GM18505 (cell line): ENCODE results near the gene RANBP3.
"Not testable (repeated sequence)": the region's sequence is repeated elsewhere in the genome, so short reads cannot be mapped to it uniquely, and the experiment has no call there.

Experiments
- ATAC-seq: cut with Tn5 transposase; IDR thresholded peaks from one replicate; pipeline ENCODE4 v1.9.1; 2021; ENCODE audit not compliant: unreplicated experiment
- POLR2A ChIP-seq: IDR thresholded peaks from 4 replicates; pipeline ENCODE4 v1.6.1; 2011; ENCODE audit warnings: borderline replicate concordance; ENCODE audit not compliant: insufficient read depth, insufficient read length; ENCODE audit errors: extremely low read depth

RANBP3 gene

GRCh38 chr19:5973867-5974635 is 3.9 kb downstream of the RANBP3 start:
- TF ChIP-seq POLR2A = no peak
- no peak for ATAC-seq

- no peak for ATAC-seq
- no peak for TF ChIP-seq POLR2A
Observed at GRCh38 chr19:5973376-5973775, 4.6 kb downstream of the RANBP3 start.

- TF ChIP-seq POLR2A = no peak
- ATAC-seq = no peak
Observed at GRCh38 chr19:5972355-5972731, 5.6 kb downstream of the RANBP3 start.

GRCh38 chr19:5971714-5972354 is 6.1 kb downstream of the RANBP3 start:
- ATAC-seq = no peak
- TF ChIP-seq POLR2A = no peak

GRCh38 chr19:5969476-5969875 is 8.5 kb downstream of the RANBP3 start:
- ATAC-seq = no peak
- no peak for TF ChIP-seq POLR2A

- no peak for ATAC-seq
- TF ChIP-seq POLR2A = no peak
Observed at GRCh38 chr19:5968431-5969373, 9.2 kb downstream of the RANBP3 start.

GRCh38 chr19:5967994-5968430 is 9.9 kb downstream of the RANBP3 start:
- no peak for TF ChIP-seq POLR2A
- no peak for ATAC-seq

GRCh38 chr19:5967571-5967970 is 10.4 kb downstream of the RANBP3 start:
- no peak for ATAC-seq
- TF ChIP-seq POLR2A = no peak

GRCh38 chr19:5966941-5967340 is 11.0 kb downstream of the RANBP3 start:
- no peak for ATAC-seq
- TF ChIP-seq POLR2A = no peak

- no peak for ATAC-seq
- TF ChIP-seq POLR2A = no peak
Observed at GRCh38 chr19:5966215-5966614, 11.7 kb downstream of the RANBP3 start.

GRCh38 chr19:5964816-5965565 is 12.9 kb downstream of the RANBP3 start:
- no peak for TF ChIP-seq POLR2A
- no peak for ATAC-seq

- no peak for ATAC-seq
- no peak for TF ChIP-seq POLR2A
Observed at GRCh38 chr19:5963855-5964254, 14.1 kb downstream of the RANBP3 start.

GRCh38 chr19:5963259-5963658 is 14.7 kb downstream of the RANBP3 start:
- ATAC-seq = not testable (repeated sequence)
